Measurements from ENCODE around the gene DYRK3. TPM values are rescaled to one million over a fixed set of nuclear protein-coding genes. Genes with fewer than 3 reads are reported as not detected.

Gene DYRK3
- total and polyA plus RNA-seq, 9 of the 15 experiments (the other 6 are each of a cell fraction or from before 2014, with no cell fraction given): 4.5 to 33.7 (median 25.7) TPM

- TF ChIP-seq ATF6 (CRISPR knock-in tag; IDR thresholded peaks at IDR 0.05): no peak
- TF ChIP-seq MAFF (IDR thresholded peaks at IDR 0.05; ENCODE audit: low read length): no peak
- peak; percentile 59; the same call in 1 of the 2 replicates for TF ChIP-seq ZBTB33 (CRISPR knock-in tag; IDR thresholded peaks at IDR 0.05)
- no peak for TF ChIP-seq ZBTB49 (CRISPR knock-in tag; IDR thresholded peaks at IDR 0.05; ENCODE audit: borderline replicate concordance)
- no peak for TF ChIP-seq ZNF124 (CRISPR knock-in tag; IDR thresholded peaks at IDR 0.05)
- TF ChIP-seq MED1 (CRISPR knock-in tag; IDR thresholded peaks at IDR 0.05; ENCODE audit: borderline replicate concordance): no peak
- TF ChIP-seq RAD21 (CRISPR knock-in tag; conservative IDR thresholded peaks at IDR 0.05 in 1 of 2, IDR thresholded peaks at IDR 0.05 in 1 of 2): peak; percentile 6 to 12; a peak in 3 of 4 replicates
- peak; percentile 90 for TF ChIP-seq ZNF583 (CRISPR knock-in tag; IDR thresholded peaks at IDR 0.05)
- TF ChIP-seq TOE1 (IDR thresholded peaks at IDR 0.05; ENCODE audit: borderline replicate concordance): peak; percentile 85
- no peak for TF ChIP-seq TOE1 (CRISPR knock-in tag; IDR thresholded peaks at IDR 0.05; ENCODE audit: borderline replicate concordance, low read depth)
- TF ChIP-seq PREB (CRISPR knock-in tag; IDR thresholded peaks at IDR 0.05): no peak
- peak; percentile 87 for TF ChIP-seq DMBX1 (CRISPR knock-in tag; IDR thresholded peaks at IDR 0.05; ENCODE audit: borderline replicate concordance)
- TF ChIP-seq ZEB2 (IDR thresholded peaks at IDR 0.05): peak; percentile 88
- TF ChIP-seq PHB (CRISPR knock-in tag; IDR thresholded peaks at IDR 0.05): no peak
- no peak for TF ChIP-seq TAF15 (IDR thresholded peaks at IDR 0.05; ENCODE audit: low read depth, low read length)
- TF ChIP-seq ZHX1 (conservative IDR thresholded peaks at IDR 0.05; ENCODE audit: low read length): no peak
Observed at GRCh38 chr1:206672844-206673758, 37.8 kb downstream of the DYRK3 start (continued).
